ENCODE measurements around the gene ZMYND10. TPM values are rescaled to one million over a fixed set of nuclear protein-coding genes. Genes with fewer than 3 reads are reported as not detected.
A peak's percentile ranks its signal among the peaks of the same experiment; 100 is the strongest.

The ZMYND10 gene
- polyA plus RNA-seq, 1 donor (not counting 4 experiments of a cell fraction or from before 2014, with no cell fraction given) = 0.21 TPM

DNA sequence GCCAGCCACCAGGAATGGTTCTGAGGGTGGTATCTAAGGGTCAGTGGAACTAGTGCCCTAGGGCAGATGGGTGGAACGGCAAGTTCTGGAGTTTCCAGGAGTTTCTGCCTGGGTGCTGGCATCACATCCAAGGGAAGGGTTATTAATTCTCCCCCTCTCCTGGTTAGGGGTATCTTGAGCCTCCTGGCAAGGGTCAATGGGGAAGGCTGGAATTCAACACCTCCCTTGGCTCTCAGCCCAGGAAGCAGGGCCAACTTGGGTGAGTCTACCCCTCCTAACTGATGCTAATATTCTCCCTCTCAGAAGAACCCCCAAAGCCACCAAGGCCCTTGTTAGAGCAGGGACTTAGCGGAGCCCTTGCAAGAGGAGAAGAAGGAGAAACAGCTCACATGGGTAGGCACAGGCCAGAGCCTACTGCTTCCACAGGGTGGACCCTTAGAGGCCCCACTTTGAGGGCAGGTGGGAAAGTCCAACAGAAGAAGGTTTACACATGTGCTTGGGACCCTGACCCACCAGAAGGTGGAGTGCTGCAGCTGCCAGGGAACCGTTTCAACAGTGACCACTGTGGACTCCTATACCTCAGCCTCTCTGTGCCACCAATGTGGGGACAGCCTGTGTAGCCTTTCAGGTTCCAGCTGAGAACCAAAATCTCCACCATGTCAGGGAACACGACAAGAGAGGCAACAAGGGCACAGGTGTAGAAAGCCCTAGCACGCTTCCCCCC is 10.5 kb upstream of the ZMYND10 start:
- peak overlapping the region; percentile 88 for H3K4me2 ChIP-seq (ENCODE audit: control insufficient read depth, extremely low read depth, insufficient read depth, low read depth, low read length)
- no peaks in the 10 kb centered on the region for H3K27me3 ChIP-seq (ENCODE audit: control insufficient read depth, extremely low read depth, insufficient read depth, low read length)
- no peak for FAIRE-seq
- H4K20me1 ChIP-seq (ENCODE audit: control insufficient read depth, extremely low read depth, insufficient read depth, low read length) = peaks cover 6% of the 10 kb centered on the region
- H3K27ac ChIP-seq (ENCODE audit: control insufficient read depth, insufficient read depth, low read length) = no peak overlapping the region
- no peak for DNase-seq (ENCODE audit: low read depth, low spot score)
- H2AFZ ChIP-seq (ENCODE audit: control insufficient read depth, low read length) = no peak overlapping the region
- H3K79me2 ChIP-seq (ENCODE audit: control insufficient read depth, insufficient read depth, low read length) = peaks cover 57% of the 10 kb centered on the region
- H3K36me3 ChIP-seq (ENCODE audit: control insufficient read depth in 2 of 2, extremely low read depth in 1 of 2, insufficient read depth in 2 of 2, low read length in 2 of 2) = peaks cover 26 to 30% of the 10 kb centered on the region in 2 experiments
- peaks cover 2% of the 10 kb centered on the region for H3K9me1 ChIP-seq (ENCODE audit: control insufficient read depth, extremely low read depth, insufficient read depth, low read length)
- H3K9me3 ChIP-seq (ENCODE audit: control insufficient read depth, low read depth, low read length) = no peaks in the 10 kb centered on the region
- TF ChIP-seq, protein P1, sequence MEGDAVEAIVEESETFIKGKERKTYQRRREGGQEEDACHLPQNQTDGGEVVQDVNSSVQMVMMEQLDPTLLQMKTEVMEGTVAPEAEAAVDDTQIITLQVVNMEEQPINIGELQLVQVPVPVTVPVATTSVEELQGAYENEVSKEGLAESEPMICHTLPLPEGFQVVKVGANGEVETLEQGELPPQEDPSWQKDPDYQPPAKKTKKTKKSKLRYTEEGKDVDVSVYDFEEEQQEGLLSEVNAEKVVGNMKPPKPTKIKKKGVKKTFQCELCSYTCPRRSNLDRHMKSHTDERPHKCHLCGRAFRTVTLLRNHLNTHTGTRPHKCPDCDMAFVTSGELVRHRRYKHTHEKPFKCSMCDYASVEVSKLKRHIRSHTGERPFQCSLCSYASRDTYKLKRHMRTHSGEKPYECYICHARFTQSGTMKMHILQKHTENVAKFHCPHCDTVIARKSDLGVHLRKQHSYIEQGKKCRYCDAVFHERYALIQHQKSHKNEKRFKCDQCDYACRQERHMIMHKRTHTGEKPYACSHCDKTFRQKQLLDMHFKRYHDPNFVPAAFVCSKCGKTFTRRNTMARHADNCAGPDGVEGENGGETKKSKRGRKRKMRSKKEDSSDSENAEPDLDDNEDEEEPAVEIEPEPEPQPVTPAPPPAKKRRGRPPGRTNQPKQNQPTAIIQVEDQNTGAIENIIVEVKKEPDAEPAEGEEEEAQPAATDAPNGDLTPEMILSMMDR (optimal IDR thresholded peaks at IDR 0.05 in 1 of 3, IDR thresholded peaks at IDR 0.05 in 1 of 3, conservative IDR thresholded peaks at IDR 0.05 in 1 of 3; ENCODE audit: extremely low read depth in 1 of 3, insufficient read depth in 2 of 3, low read length in 3 of 3) = no peak
- no peak for TF ChIP-seq EZH2 (IDR thresholded peaks at IDR 0.05; ENCODE audit: low read length)
- dilution Hi-C loops (cut with MboI; ENCODE audit: extremely low pct_ligation_motif_present, low sequenced_read_pairs) = no loop called here
- H3K4me1 ChIP-seq (ENCODE audit: control insufficient read depth, extremely low read depth, insufficient read depth, low read length) = peaks cover 35% of the 10 kb centered on the region
- H3K9ac ChIP-seq (ENCODE audit: control insufficient read depth, extremely low read depth, insufficient read depth, low read length) = no peak overlapping the region
- peak overlapping the region in 2 of 3 experiments; percentile 78 to 88 for H3K4me3 ChIP-seq (ENCODE audit: control insufficient read depth in 2 of 3, extremely low read depth in 1 of 3, insufficient read depth in 2 of 3, low read depth in 1 of 3, low read length in 3 of 3)

DNA sequence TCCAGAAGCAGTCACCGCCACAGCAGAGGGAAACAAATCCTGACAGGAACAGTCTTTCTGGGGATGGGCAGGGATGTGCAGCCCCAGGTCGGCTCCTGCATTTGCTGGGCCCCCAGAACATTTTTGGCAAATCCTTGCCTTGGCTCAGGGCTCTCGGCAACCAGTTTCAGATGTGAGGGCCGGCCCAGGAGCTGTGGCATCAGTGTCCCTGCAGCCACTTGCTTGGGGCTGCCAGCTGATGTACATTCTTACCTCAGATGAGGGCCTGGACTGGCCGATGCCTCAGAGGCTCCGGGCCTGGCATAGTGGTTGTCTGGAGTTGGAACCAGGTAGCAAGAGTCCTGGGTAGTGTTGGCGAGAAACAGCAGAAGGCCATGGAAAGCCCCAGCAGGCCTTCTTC is 9.3 kb upstream of the ZMYND10 start:
- H3K9ac ChIP-seq (ENCODE audit: control insufficient read depth, extremely low read depth, insufficient read depth, low read length) = no peak overlapping the region
- no peak overlapping the region for H3K27ac ChIP-seq (ENCODE audit: control insufficient read depth, insufficient read depth, low read length)
- no peak overlapping the region for H3K4me2 ChIP-seq (ENCODE audit: control insufficient read depth, extremely low read depth, insufficient read depth, low read depth, low read length)
- no peaks in the 10 kb centered on the region for H3K9me3 ChIP-seq (ENCODE audit: control insufficient read depth, low read depth, low read length)
- H3K9me1 ChIP-seq (ENCODE audit: control insufficient read depth, extremely low read depth, insufficient read depth, low read length) = peaks cover 2% of the 10 kb centered on the region
- peaks cover 6% of the 10 kb centered on the region for H4K20me1 ChIP-seq (ENCODE audit: control insufficient read depth, extremely low read depth, insufficient read depth, low read length)
- TF ChIP-seq, protein P1 (optimal IDR thresholded peaks at IDR 0.05 in 1 of 3, IDR thresholded peaks at IDR 0.05 in 1 of 3, conservative IDR thresholded peaks at IDR 0.05 in 1 of 3; ENCODE audit: extremely low read depth in 1 of 3, insufficient read depth in 2 of 3, low read length in 3 of 3) = no peak
- TF ChIP-seq EZH2 (IDR thresholded peaks at IDR 0.05; ENCODE audit: low read length) = no peak
- peaks cover 60% of the 10 kb centered on the region for H3K79me2 ChIP-seq (ENCODE audit: control insufficient read depth, insufficient read depth, low read length)
- H3K4me1 ChIP-seq (ENCODE audit: control insufficient read depth, extremely low read depth, insufficient read depth, low read length) = peaks cover 41% of the 10 kb centered on the region
- FAIRE-seq (no peak), DNase-seq (ENCODE audit: low read depth, low spot score) (no peak)
- H2AFZ ChIP-seq (ENCODE audit: control insufficient read depth, low read length) = no peak overlapping the region
- H3K36me3 ChIP-seq (ENCODE audit: control insufficient read depth in 2 of 2, extremely low read depth in 1 of 2, insufficient read depth in 2 of 2, low read length in 2 of 2) = peaks cover 26 to 30% of the 10 kb centered on the region in 2 experiments
- H3K27me3 ChIP-seq (ENCODE audit: control insufficient read depth, extremely low read depth, insufficient read depth, low read length) = no peaks in the 10 kb centered on the region
- H3K4me3 ChIP-seq (ENCODE audit: control insufficient read depth in 2 of 3, extremely low read depth in 1 of 3, insufficient read depth in 2 of 3, low read depth in 1 of 3, low read length in 3 of 3) = no peak overlapping the region
- dilution Hi-C loops (cut with MboI; ENCODE audit: extremely low pct_ligation_motif_present, low sequenced_read_pairs) = no loop called here
